Esophagus squamous epithelium (tissue), 5 donors: ENCODE measurements around the gene ITSN1. TPM values are rescaled to one million over a fixed set of nuclear protein-coding genes. Genes with fewer than 3 reads are reported as not detected.

ENCODE experiments used
- DNase-seq: peaks from one replicate; lab custom pipeline; 2025; lab: John Stamatoyannopoulos, UW
- H3K27ac ChIP-seq, 4 donors: fragments of 200-600 bp; sonication (generic); one replicate each; pipeline ENCODE4 v1.5.1; 2016 to 2019; ENCODE audit warnings: mild to moderate bottlenecking in 1 of 4
- H3K27me3 ChIP-seq, 4 donors: fragments of 200-600 bp; sonication (generic); 1 replicate in 3 of 4; 2 replicates in 1 of 4; pipeline versions ENCODE4 v1.5.1 to v1.6.0; 2017 to 2021; ENCODE audit warnings: antibody characterized with exemption in 1 of 4
- H3K36me3 ChIP-seq, 3 donors: fragments of 200-600 bp; sonication (generic); one replicate each; pipeline ENCODE4 v1.5.1; 2016 to 2019
- H3K4me1 ChIP-seq, 3 donors: fragments of 200-600 bp; sonication (generic); one replicate each; pipeline ENCODE4 v1.5.1; 2017 to 2019
- H3K4me3 ChIP-seq, 4 donors: fragments of 200-600 bp; sonication (generic); 1 replicate in 3 of 4; 2 replicates in 1 of 4; pipeline ENCODE4 v1.5.1; 2016 to 2019; ENCODE audit warnings: mild to moderate bottlenecking in 2 of 4, moderate library complexity in 1 of 4
- H3K9me3 ChIP-seq, 3 donors: fragments of 200-600 bp; sonication (generic); one replicate each; pipeline ENCODE4 v1.5.1; 2016 to 2019
- CTCF ChIP-seq, 6 experiments: fragments of 450-650 bp in 4 of 6; fragments of 200-600 bp in 2 of 6; sonication (generic) in 2 of 6; IDR thresholded peaks; one replicate each; pipeline ENCODE4 v1.5.1; 2016 to 2019; ENCODE audit warnings: antibody characterized with exemption in 6 of 6, mild to moderate bottlenecking in 4 of 6, moderate library complexity in 4 of 6
- POLR2A ChIP-seq, 4 donors: fragments of 450-650 bp; IDR thresholded peaks; one replicate each; pipeline ENCODE4 v1.6.1; 2017; ENCODE audit warnings: antibody characterized with exemption in 4 of 4, mild to moderate bottlenecking in 4 of 4, moderate library complexity in 3 of 4
- WGBS, 2 donors: methylation state at CpG; one replicate each; pipeline ENCODE4 v1.1.5; 2018; 5-methylcytosine and 5-hydroxymethylcytosine counted together
- intact Hi-C: fragments of 100-400 bp; cut with DNase I; formaldehyde crosslinking; loops from one replicate; pipeline ENCODE4 v1.15.0; 2022
- total RNA-seq, 4 donors: library from RNA; depleted of rRNA; stranded (reverse); fragments of >200 nt; gene quantifications; one replicate each; pipeline ENCODE4 v1.1.0, GENCODE V29; 2016
- donor health status: DM: yes; HTN: yes; CAD: no.

ITSN1 gene
- total RNA-seq, 4 donors from 2014 or later = 9.5 to 27.1 (median 11.6) TPM

- DNase-seq = no peak
- intact Hi-C loops = no loop called here
- Histone ChIP-seq H3K4me3 (peak overlapping the region in 3 of 4 donors; percentile 30 to 56 (median 30)), H3K4me1 (peaks cover 5 to 15% (median 11%) of the 10 kb centered on the region in 3 donors), H3K27ac (no peak overlapping the region), H3K36me3 (peaks cover 0 to under 1% (median 0%) of the 10 kb centered on the region in 3 donors), H3K9me3 (no peaks in the 10 kb centered on the region), H3K27me3 (no peaks in the 10 kb centered on the region)
- TF ChIP-seq POLR2A (IDR thresholded peaks at IDR 0.05) (no peak), CTCF (IDR thresholded peaks at IDR 0.05) (peak in 5 of 6 experiments; percentile 42 to 75 (median 61))
- 3 to 7% methylated on average over 10 to 16 of the region's 20 CpGs for WGBS, 2 donors
These were observed 252.5 kb downstream of the ITSN1 start for GRCh38 chr21:33894736-33895288.

GRCh38 chr21:33895356-33895755, 253.1 kb downstream of the ITSN1 start:
- TF ChIP-seq POLR2A (IDR thresholded peaks at IDR 0.05) (no peak), CTCF (IDR thresholded peaks at IDR 0.05) (no peak)
- intact Hi-C loops = no loop called here

GRCh38 chr21:33896691-33897090, 254.4 kb downstream of the ITSN1 start:
- no peaks in the 10 kb centered on the region for H3K27me3 ChIP-seq
- peaks cover 0 to 17% (median 0%) of the 10 kb centered on the region in 3 donors for H3K36me3 ChIP-seq
- H3K9me3 ChIP-seq = no peaks in the 10 kb centered on the region
- TF ChIP-seq CTCF (IDR thresholded peaks at IDR 0.05) (no peak), POLR2A (IDR thresholded peaks at IDR 0.05) (no peak)
- no peak overlapping the region for H3K4me3 ChIP-seq
- no peak for DNase-seq
- H3K4me1 ChIP-seq = peaks cover 5 to 20% (median 11%) of the 10 kb centered on the region in 3 donors
- intact Hi-C loops = no loop called here
- no peak overlapping the region for H3K27ac ChIP-seq
- 66 to 83% methylated on average over 6 of the region's 6 CpGs for WGBS, 2 donors

More at GRCh38 chr21:33895356-33895755, 253.1 kb downstream of the ITSN1 start:
- H3K9me3 ChIP-seq = no peaks in the 10 kb centered on the region
- H3K27me3 ChIP-seq = no peaks in the 10 kb centered on the region
- H3K4me3 ChIP-seq = no peak overlapping the region
- H3K36me3 ChIP-seq = peaks cover 0 to 6% (median 0%) of the 10 kb centered on the region in 3 donors
- H3K4me1 ChIP-seq = peaks cover 5 to 15% (median 11%) of the 10 kb centered on the region in 3 donors
- 81 to 82% methylated on average over 25 to 28 of the region's 28 CpGs for WGBS, 2 donors
- DNase-seq = no peak
- H3K27ac ChIP-seq = no peak overlapping the region

GRCh38 chr21:33897098-33897497, 254.8 kb downstream of the ITSN1 start:
- 80 to 88% methylated on average over 5 of the region's 5 CpGs for WGBS, 2 donors
- H3K9me3 ChIP-seq = no peaks in the 10 kb centered on the region
- H3K36me3 ChIP-seq = peaks cover 0 to 21% (median 0%) of the 10 kb centered on the region in 3 donors
- H3K27ac ChIP-seq = no peak overlapping the region
- TF ChIP-seq POLR2A (IDR thresholded peaks at IDR 0.05) (no peak), CTCF (IDR thresholded peaks at IDR 0.05) (no peak)
- no peak overlapping the region for H3K4me3 ChIP-seq
- H3K27me3 ChIP-seq = no peaks in the 10 kb centered on the region
- DNase-seq = no peak
- H3K4me1 ChIP-seq = peaks cover 5 to 23% (median 11%) of the 10 kb centered on the region in 3 donors
- intact Hi-C loops = no loop called here

- TF ChIP-seq POLR2A (IDR thresholded peaks at IDR 0.05) (no peak), CTCF (IDR thresholded peaks at IDR 0.05) (no peak)
- no peak overlapping the region for H3K27ac ChIP-seq
- no peak for DNase-seq
- H3K27me3 ChIP-seq = no peaks in the 10 kb centered on the region
- no peaks in the 10 kb centered on the region for H3K9me3 ChIP-seq
- H3K4me1 ChIP-seq = peaks cover 5 to 23% (median 11%) of the 10 kb centered on the region in 3 donors
- peaks cover 0 to 27% (median 6%) of the 10 kb centered on the region in 3 donors for H3K36me3 ChIP-seq
- 86 to 99% methylated on average over 3 of the region's 3 CpGs for WGBS, 2 donors
- intact Hi-C loops = no loop called here
- H3K4me3 ChIP-seq = no peak overlapping the region
These were observed 255.4 kb downstream of the ITSN1 start for GRCh38 chr21:33897739-33898138.
